ENCODE results near the gene FAM168A. TPM values are rescaled to one million over a fixed set of nuclear protein-coding genes. Genes with fewer than 3 reads are reported as not detected.

FAM168A gene
- total RNA-seq, 3 donors from 2014 or later (not counting 1 experiment from before 2014, with no cell fraction given): 27.4 to 39.8 (median 30.4) TPM

DNA sequence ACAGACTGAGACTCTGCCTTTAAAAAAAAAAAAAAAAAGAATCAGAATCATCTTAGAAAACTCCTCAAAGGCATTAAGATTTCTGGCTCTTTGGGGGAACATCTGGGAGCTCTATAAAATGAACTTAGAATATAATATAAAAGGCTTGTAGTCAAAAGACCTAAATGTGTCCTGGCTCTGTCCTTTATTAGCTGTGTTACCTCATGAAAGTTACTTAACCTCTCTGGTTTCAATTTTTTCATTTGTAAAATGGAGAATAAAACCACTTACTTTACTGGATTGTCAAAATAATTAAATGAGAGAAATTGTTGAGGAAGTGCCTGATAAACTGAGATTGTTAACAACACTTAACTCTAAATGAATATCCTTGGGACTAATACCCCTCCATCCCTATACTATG is 81.8 kb downstream of the FAM168A start:
- no peak overlapping the region for H3K27ac ChIP-seq (ENCODE audit: low read length)
- no peak overlapping the region for H3K4me3 ChIP-seq (ENCODE audit: low read length)
- Mint-ChIP-seq H3K9me3 (no peaks in the 10 kb centered on the region), H3K27ac (no peak overlapping the region), H3K27me3 (ENCODE audit: low read depth in 2 of 2) (no peaks in the 10 kb centered on the region), H3K4me1 (peaks cover 23 to 32% of the 10 kb centered on the region in 2 donors), H3K4me3 (no peak overlapping the region), H3K36me3 (no peaks in the 10 kb centered on the region)
- H3K27me3 ChIP-seq (ENCODE audit: control insufficient read depth, insufficient read depth, low read length): no peaks in the 10 kb centered on the region
- DNase-seq (no peak), ATAC-seq (no peak)
- no peaks in the 10 kb centered on the region for H3K9me3 ChIP-seq (ENCODE audit: control insufficient read depth, insufficient read depth, low read length)
- intact Hi-C loops (cut with micrococcal nuclease): no loop called here
- TF ChIP-seq, protein P1, sequence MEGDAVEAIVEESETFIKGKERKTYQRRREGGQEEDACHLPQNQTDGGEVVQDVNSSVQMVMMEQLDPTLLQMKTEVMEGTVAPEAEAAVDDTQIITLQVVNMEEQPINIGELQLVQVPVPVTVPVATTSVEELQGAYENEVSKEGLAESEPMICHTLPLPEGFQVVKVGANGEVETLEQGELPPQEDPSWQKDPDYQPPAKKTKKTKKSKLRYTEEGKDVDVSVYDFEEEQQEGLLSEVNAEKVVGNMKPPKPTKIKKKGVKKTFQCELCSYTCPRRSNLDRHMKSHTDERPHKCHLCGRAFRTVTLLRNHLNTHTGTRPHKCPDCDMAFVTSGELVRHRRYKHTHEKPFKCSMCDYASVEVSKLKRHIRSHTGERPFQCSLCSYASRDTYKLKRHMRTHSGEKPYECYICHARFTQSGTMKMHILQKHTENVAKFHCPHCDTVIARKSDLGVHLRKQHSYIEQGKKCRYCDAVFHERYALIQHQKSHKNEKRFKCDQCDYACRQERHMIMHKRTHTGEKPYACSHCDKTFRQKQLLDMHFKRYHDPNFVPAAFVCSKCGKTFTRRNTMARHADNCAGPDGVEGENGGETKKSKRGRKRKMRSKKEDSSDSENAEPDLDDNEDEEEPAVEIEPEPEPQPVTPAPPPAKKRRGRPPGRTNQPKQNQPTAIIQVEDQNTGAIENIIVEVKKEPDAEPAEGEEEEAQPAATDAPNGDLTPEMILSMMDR (IDR thresholded peaks at IDR 0.05): no peak
- no peaks in the 10 kb centered on the region for H3K36me3 ChIP-seq (ENCODE audit: control insufficient read depth, insufficient read depth, low read length)
- no peaks in the 10 kb centered on the region for H3K4me1 ChIP-seq (ENCODE audit: control insufficient read depth, insufficient read depth, low read length)

GRCh38 chr11:73513707-73514106 is 84.2 kb downstream of the FAM168A start:
- no peaks in the 10 kb centered on the region for H3K36me3 Mint-ChIP-seq
- H3K9me3 Mint-ChIP-seq: no peaks in the 10 kb centered on the region
- ATAC-seq: no peak
- WGBS (ENCODE audit: insufficient coverage): 100% methylated on average over 2 of the region's 2 CpGs
- no peak overlapping the region for H3K4me3 Mint-ChIP-seq
- H3K27ac ChIP-seq (ENCODE audit: low read length): no peak overlapping the region
- H3K4me1 ChIP-seq (ENCODE audit: control insufficient read depth, insufficient read depth, low read length): no peaks in the 10 kb centered on the region
- no peak for DNase-seq
- intact Hi-C loops (cut with micrococcal nuclease): no loop called here
- TF ChIP-seq, protein P1 (IDR thresholded peaks at IDR 0.05): no peak
- no peaks in the 10 kb centered on the region for H3K36me3 ChIP-seq (ENCODE audit: control insufficient read depth, insufficient read depth, low read length)
- H3K27me3 ChIP-seq (ENCODE audit: control insufficient read depth, insufficient read depth, low read length): no peaks in the 10 kb centered on the region
- H3K4me3 ChIP-seq (ENCODE audit: low read length): no peak overlapping the region
- peaks cover 16 to 22% of the 10 kb centered on the region in 2 donors for H3K4me1 Mint-ChIP-seq
- no peaks in the 10 kb centered on the region for H3K27me3 Mint-ChIP-seq (ENCODE audit: low read depth in 2 of 2)
- no peaks in the 10 kb centered on the region for H3K9me3 ChIP-seq (ENCODE audit: control insufficient read depth, insufficient read depth, low read length)
- no peak overlapping the region for H3K27ac Mint-ChIP-seq

- Histone ChIP-seq H3K9me3 (ENCODE audit: control insufficient read depth, insufficient read depth, low read length) (no peaks in the 10 kb centered on the region), H3K4me1 (ENCODE audit: control insufficient read depth, insufficient read depth, low read length) (no peaks in the 10 kb centered on the region), H3K27ac (ENCODE audit: low read length) (no peak overlapping the region), H3K27me3 (ENCODE audit: control insufficient read depth, insufficient read depth, low read length) (no peaks in the 10 kb centered on the region), H3K4me3 (ENCODE audit: low read length) (no peak overlapping the region), H3K36me3 (ENCODE audit: control insufficient read depth, insufficient read depth, low read length) (no peaks in the 10 kb centered on the region)
- Mint-ChIP-seq H3K27ac (no peak overlapping the region), H3K4me1 (peaks cover 11 to 16% of the 10 kb centered on the region in 2 donors), H3K9me3 (no peaks in the 10 kb centered on the region), H3K27me3 (ENCODE audit: low read depth in 2 of 2) (no peaks in the 10 kb centered on the region), H3K36me3 (no peaks in the 10 kb centered on the region), H3K4me3 (no peak overlapping the region)
- ATAC-seq (no peak), DNase-seq (no peak)
- TF ChIP-seq, protein P1 (IDR thresholded peaks at IDR 0.05): no peak
- intact Hi-C loops (cut with micrococcal nuclease): no loop called here
- WGBS (ENCODE audit: insufficient coverage): 97% methylated on average over 4 of the region's 4 CpGs
Measured at GRCh38 chr11:73510877-73511276, 87.0 kb downstream of the FAM168A start.

- no peak for DNase-seq
- 97% methylated on average over 4 of the region's 4 CpGs for WGBS (ENCODE audit: insufficient coverage)
- no peaks in the 10 kb centered on the region for H3K36me3 Mint-ChIP-seq
Measured at GRCh38 chr11:73510106-73510505, 87.8 kb downstream of the FAM168A start.

More at GRCh38 chr11:73510106-73510505, 87.8 kb downstream of the FAM168A start:
- Histone ChIP-seq H3K9me3 (ENCODE audit: control insufficient read depth, insufficient read depth, low read length) (no peaks in the 10 kb centered on the region), H3K27me3 (ENCODE audit: control insufficient read depth, insufficient read depth, low read length) (no peaks in the 10 kb centered on the region), H3K4me1 (ENCODE audit: control insufficient read depth, insufficient read depth, low read length) (no peaks in the 10 kb centered on the region), H3K4me3 (ENCODE audit: low read length) (no peak overlapping the region), H3K27ac (ENCODE audit: low read length) (no peak overlapping the region), H3K36me3 (ENCODE audit: control insufficient read depth, insufficient read depth, low read length) (no peaks in the 10 kb centered on the region)
- Mint-ChIP-seq H3K4me3 (no peak overlapping the region), H3K9me3 (no peaks in the 10 kb centered on the region), H3K27ac (no peak overlapping the region), H3K4me1 (peaks cover 18 to 19% of the 10 kb centered on the region in 2 donors), H3K27me3 (ENCODE audit: low read depth in 2 of 2) (no peaks in the 10 kb centered on the region)
- ATAC-seq: no peak
- intact Hi-C loops (cut with micrococcal nuclease): no loop called here
- TF ChIP-seq, protein P1 (IDR thresholded peaks at IDR 0.05): no peak

Data from natural killer cell (primary cell).